Measurements from ENCODE around the gene SMIM1.

Gene SMIM1

GRCh38 chr1:3763351-3764125 lies 9.0 kb upstream of the SMIM1 start:
- H4K20me1 ChIP-seq (ENCODE audit: control insufficient read depth, insufficient read depth, low read depth, low read length) = no peaks in the 10 kb centered on the region
- no peaks in the 10 kb centered on the region for H3K4me1 ChIP-seq (ENCODE audit: control insufficient read depth, low read length)

GRCh38 chr1:3767328-3767925 lies 5.1 kb upstream of the SMIM1 start:
- TF ChIP-seq EZH2phosphoT487 (IDR thresholded peaks at IDR 0.05; ENCODE audit: borderline replicate concordance, low read length) (no peak), CTCF (IDR thresholded peaks at IDR 0.05; ENCODE audit: low read depth, low read length, poor library complexity, severe bottlenecking) (no peak)
- Histone ChIP-seq H3K27ac (ENCODE audit: low read depth, low read length) (no peak overlapping the region), H3K4me3 (ENCODE audit: low read length) (no peak overlapping the region), H3K36me3 (ENCODE audit: control insufficient read depth, low read length) (no peaks in the 10 kb centered on the region), H3K4me2 (ENCODE audit: low read length) (no peak overlapping the region), H3F3A (ENCODE audit: control insufficient read depth, insufficient read depth) (no peaks in the 10 kb centered on the region), H3K9me2 (replicated peaks; ENCODE audit: control insufficient read depth, low read length) (no peaks in the 10 kb centered on the region), H4K20me1 (ENCODE audit: control insufficient read depth, insufficient read depth, low read depth, low read length) (no peaks in the 10 kb centered on the region), H3K4me1 (ENCODE audit: control insufficient read depth, low read length) (peaks cover 8% of the 10 kb centered on the region), H3K79me2 (ENCODE audit: control insufficient read depth, low read length) (no peaks in the 10 kb centered on the region), H3K9me3 (ENCODE audit: control insufficient read depth, insufficient read depth, low read length) (no peaks in the 10 kb centered on the region), H3K27me3 (ENCODE audit: control insufficient read depth, low read length) (peaks cover 8% of the 10 kb centered on the region)

More at GRCh38 chr1:3763351-3764125, 9.0 kb upstream of the SMIM1 start:
- H3K27me3 ChIP-seq (ENCODE audit: control insufficient read depth, low read length) = peaks cover 8% of the 10 kb centered on the region
- H3K9me3 ChIP-seq (ENCODE audit: control insufficient read depth, insufficient read depth, low read length) = no peaks in the 10 kb centered on the region
- no peaks in the 10 kb centered on the region for H3K36me3 ChIP-seq (ENCODE audit: control insufficient read depth, low read length)
- no peak overlapping the region for H3K27ac ChIP-seq (ENCODE audit: low read depth, low read length)
- H3K4me3 ChIP-seq (ENCODE audit: low read length) = no peak overlapping the region
- no peaks in the 10 kb centered on the region for H3K79me2 ChIP-seq (ENCODE audit: control insufficient read depth, low read length)
- H3F3A ChIP-seq (ENCODE audit: control insufficient read depth, insufficient read depth) = no peaks in the 10 kb centered on the region
- TF ChIP-seq CTCF (IDR thresholded peaks at IDR 0.05; ENCODE audit: low read depth, low read length, poor library complexity, severe bottlenecking) (no peak), EZH2phosphoT487 (IDR thresholded peaks at IDR 0.05; ENCODE audit: borderline replicate concordance, low read length) (no peak)
- H3K4me2 ChIP-seq (ENCODE audit: low read length) = no peak overlapping the region
- H3K9me2 ChIP-seq (replicated peaks; ENCODE audit: control insufficient read depth, low read length) = no peaks in the 10 kb centered on the region

- Histone ChIP-seq H3K4me3 (ENCODE audit: low read length) (no peak overlapping the region), H3K4me1 (ENCODE audit: control insufficient read depth, low read length) (peaks cover 14% of the 10 kb centered on the region), H3K36me3 (ENCODE audit: control insufficient read depth, low read length) (no peaks in the 10 kb centered on the region), H3K9me3 (ENCODE audit: control insufficient read depth, insufficient read depth, low read length) (no peaks in the 10 kb centered on the region), H3K27ac (ENCODE audit: low read depth, low read length) (no peak overlapping the region), H3F3A (ENCODE audit: control insufficient read depth, insufficient read depth) (no peaks in the 10 kb centered on the region), H3K9me2 (replicated peaks; ENCODE audit: control insufficient read depth, low read length) (no peaks in the 10 kb centered on the region), H4K20me1 (ENCODE audit: control insufficient read depth, insufficient read depth, low read depth, low read length) (no peaks in the 10 kb centered on the region), H3K4me2 (ENCODE audit: low read length) (no peak overlapping the region), H3K27me3 (ENCODE audit: control insufficient read depth, low read length) (peaks cover 21% of the 10 kb centered on the region), H3K79me2 (ENCODE audit: control insufficient read depth, low read length) (no peaks in the 10 kb centered on the region)
- no peak for TF ChIP-seq EZH2phosphoT487 (IDR thresholded peaks at IDR 0.05; ENCODE audit: borderline replicate concordance, low read length)
- no peak for TF ChIP-seq CTCF (IDR thresholded peaks at IDR 0.05; ENCODE audit: low read depth, low read length, poor library complexity, severe bottlenecking)
Measured at GRCh38 chr1:3768811-3769390, 3.6 kb upstream of the SMIM1 start.
